GM12801 (cell line): ENCODE measurements around the gene SIK2.

ENCODE experiments used
- TF ChIP-seq, protein P1 (sequence below): IDR thresholded peaks from one replicate; pipeline ENCODE4 v1.5.1; 2011; ENCODE audit warnings: control low read depth; ENCODE audit not compliant: insufficient read length; ENCODE audit errors: extremely low read depth

The SIK2 gene

DNA sequence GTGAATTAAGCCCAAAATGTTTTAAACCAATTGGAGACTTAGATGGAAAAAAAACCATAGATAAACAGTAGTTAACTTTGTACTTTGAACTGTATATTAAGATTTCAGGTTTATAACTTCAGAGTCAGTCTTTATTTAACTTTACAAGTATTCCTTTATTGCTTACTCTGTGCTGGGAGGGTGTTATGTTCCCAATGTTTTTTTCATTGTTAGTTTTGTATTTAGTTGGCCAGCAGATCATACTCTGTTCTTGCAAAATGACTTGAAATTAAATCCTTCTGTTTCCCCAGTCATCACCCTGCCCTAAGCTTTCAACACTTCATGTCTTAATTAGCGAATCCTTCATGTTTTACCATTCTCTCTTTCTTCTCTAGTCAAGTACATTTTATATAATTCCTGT lies 25.3 kb downstream of the SIK2 start:
- TF ChIP-seq, protein P1, sequence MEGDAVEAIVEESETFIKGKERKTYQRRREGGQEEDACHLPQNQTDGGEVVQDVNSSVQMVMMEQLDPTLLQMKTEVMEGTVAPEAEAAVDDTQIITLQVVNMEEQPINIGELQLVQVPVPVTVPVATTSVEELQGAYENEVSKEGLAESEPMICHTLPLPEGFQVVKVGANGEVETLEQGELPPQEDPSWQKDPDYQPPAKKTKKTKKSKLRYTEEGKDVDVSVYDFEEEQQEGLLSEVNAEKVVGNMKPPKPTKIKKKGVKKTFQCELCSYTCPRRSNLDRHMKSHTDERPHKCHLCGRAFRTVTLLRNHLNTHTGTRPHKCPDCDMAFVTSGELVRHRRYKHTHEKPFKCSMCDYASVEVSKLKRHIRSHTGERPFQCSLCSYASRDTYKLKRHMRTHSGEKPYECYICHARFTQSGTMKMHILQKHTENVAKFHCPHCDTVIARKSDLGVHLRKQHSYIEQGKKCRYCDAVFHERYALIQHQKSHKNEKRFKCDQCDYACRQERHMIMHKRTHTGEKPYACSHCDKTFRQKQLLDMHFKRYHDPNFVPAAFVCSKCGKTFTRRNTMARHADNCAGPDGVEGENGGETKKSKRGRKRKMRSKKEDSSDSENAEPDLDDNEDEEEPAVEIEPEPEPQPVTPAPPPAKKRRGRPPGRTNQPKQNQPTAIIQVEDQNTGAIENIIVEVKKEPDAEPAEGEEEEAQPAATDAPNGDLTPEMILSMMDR, result no peak

- TF ChIP-seq, protein P1, result no peak
These were observed 27.2 kb downstream of the SIK2 start for GRCh38 chr11:111629499-111629898.

GRCh38 chr11:111631024-111631665 lies 28.9 kb downstream of the SIK2 start:
- TF ChIP-seq, protein P1, result no peak

- TF ChIP-seq, protein P1, result no peak
These were observed 29.4 kb downstream of the SIK2 start for GRCh38 chr11:111631666-111632039.

DNA sequence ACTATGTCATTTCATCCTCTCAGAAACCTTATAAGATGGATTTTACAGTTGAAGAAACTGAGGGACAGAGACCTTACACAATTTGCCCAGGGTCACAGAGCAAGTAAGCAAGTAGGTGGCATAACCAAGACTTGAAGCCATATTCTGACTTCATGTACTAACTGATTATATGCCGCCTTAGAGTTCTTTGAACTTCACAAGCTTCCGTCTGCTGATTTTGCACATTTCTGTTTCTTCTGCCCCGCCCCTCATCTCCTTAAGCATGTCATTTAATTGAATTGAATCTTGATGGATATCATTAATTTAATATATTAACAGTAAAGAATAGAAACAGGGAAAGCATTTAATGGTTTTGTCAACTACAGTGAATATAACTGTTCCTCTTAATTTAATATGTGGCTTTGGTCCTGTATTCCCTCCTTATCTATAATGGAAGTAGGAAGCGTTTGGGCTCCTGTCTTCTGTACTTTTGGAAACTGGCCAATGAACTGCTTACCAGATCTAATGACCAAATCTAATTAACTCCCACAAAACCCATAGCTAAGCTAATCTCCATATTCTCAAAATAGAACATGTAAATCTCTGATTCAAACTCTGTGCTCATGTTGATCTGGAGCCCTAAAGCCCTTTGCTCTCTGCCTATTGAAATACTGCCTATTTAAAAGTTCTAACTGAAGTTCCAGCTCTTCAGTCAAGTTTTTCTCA lies 30.4 kb downstream of the SIK2 start:
- TF ChIP-seq, protein P1, result no peak

- TF ChIP-seq, protein P1, result no peak
These were observed 31.0 kb downstream of the SIK2 start for GRCh38 chr11:111633248-111633647.

GRCh38 chr11:111633756-111634362 lies 31.6 kb downstream of the SIK2 start:
- TF ChIP-seq, protein P1, result no peak
